H1 (cell line): Measurements from ENCODE around the gene MBP.

ENCODE experiments used
- CBX8 ChIP-seq: fragments of 300-800, 300-1000 bp; sonication (generic); IDR thresholded peaks from 2 replicates; pipeline ENCODE4 v1.7.1; 2016; ENCODE audit warnings: low read depth, low read length, borderline replicate concordance
- CHD1 ChIP-seq: IDR thresholded peaks from 2 replicates; pipeline ENCODE4 v1.6.1; 2012; ENCODE audit warnings: low read depth, low read length, improper control_type of control experiment
- EZH2 ChIP-seq: fragments of 200-600 bp; sonication (generic); IDR thresholded peaks from 2 replicates; pipeline ENCODE4 v1.7.1; 2012; ENCODE audit warnings: low read depth, mild to moderate bottlenecking, moderate library complexity, low read length, inconsistent platforms; ENCODE audit not compliant: severe bottlenecking
- HDAC2 ChIP-seq, 2 experiments: fragments of 300-600 bp in 1 of 2; sonication (generic) in 1 of 2; IDR thresholded peaks; 2 replicates each; pipeline ENCODE4 v1.6.1; 2011 to 2012; ENCODE audit warnings: low read depth in 2 of 2, low read length in 2 of 2, mild to moderate bottlenecking in 2 of 2, moderate library complexity in 2 of 2, borderline replicate concordance in 1 of 2, inconsistent platforms in 1 of 2
- SIN3A ChIP-seq, 2 experiments: IDR thresholded peaks in 1 of 2; conservative IDR thresholded peaks in 1 of 2; 2 replicates each; pipeline ENCODE4 v1.6.1; 2011 to 2012; ENCODE audit warnings: low read length in 2 of 2, improper control_type of control experiment in 1 of 2, low read depth in 1 of 2, mild to moderate bottlenecking in 1 of 2
- SRF ChIP-seq: IDR thresholded peaks from 2 replicates; pipeline ENCODE4 v1.6.1; 2011; ENCODE audit warnings: mild to moderate bottlenecking, low read depth, low read length, moderate library complexity
- TF ChIP-seq, protein P1 (sequence below), 3 experiments: IDR thresholded peaks; 1 replicate in 2 of 3; 2 replicates in 1 of 3; pipeline versions ENCODE4 v1.5.1 to v1.6.1; 2011; ENCODE audit warnings: low read length in 3 of 3, mild to moderate bottlenecking in 3 of 3, inconsistent platforms in 2 of 3, low read depth in 1 of 3, moderate library complexity in 1 of 3; ENCODE audit not compliant: insufficient read depth in 1 of 3; ENCODE audit errors: control extremely low read depth in 1 of 3

DNA sequence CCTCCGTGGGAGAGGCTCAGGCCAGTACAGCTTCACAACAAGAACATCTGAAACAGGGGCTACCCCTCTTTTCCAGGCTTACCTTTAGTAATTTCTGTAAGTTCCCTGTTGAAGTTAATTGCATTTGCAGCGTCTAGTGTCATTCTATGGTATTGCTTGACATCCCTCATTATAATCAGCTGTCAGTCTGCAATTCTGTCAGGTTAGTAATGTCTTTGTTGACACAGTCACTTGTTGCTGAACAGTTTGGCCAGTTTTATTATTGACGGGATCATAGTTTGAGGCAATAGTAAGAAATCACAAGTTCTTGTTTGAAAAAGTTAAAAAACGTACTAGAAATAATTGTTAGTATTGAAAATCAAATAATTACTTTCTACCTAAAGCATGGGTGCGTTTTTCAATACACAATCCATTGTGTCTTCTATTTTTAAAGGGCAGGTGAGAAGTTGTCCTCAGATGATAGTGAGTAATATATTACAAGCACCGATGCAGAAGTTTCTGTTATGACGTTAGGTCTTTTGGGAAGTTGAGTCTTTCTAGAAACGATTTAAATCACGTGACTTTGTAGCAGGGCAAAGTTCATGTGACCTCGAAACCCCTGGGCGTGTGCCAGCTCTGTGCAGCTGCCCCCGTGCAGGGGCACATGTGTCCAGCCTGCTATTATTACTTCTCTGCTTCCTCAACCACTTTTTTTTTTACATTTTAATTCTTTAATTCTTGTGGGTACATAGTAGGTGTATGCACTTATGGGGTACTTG is 49.5 kb upstream of the MBP start:
- TF ChIP-seq HDAC2 (IDR thresholded peaks at IDR 0.05; ENCODE audit: borderline replicate concordance in 1 of 2, low read depth in 2 of 2, low read length in 2 of 2) = no peak
- TF ChIP-seq SRF = no peak
- TF ChIP-seq CBX8 = no peak
- TF ChIP-seq SIN3A (conservative IDR thresholded peaks at IDR 0.05 in 1 of 2, IDR thresholded peaks at IDR 0.05 in 1 of 2; ENCODE audit: low read depth in 1 of 2, low read length in 2 of 2) = no peak
- TF ChIP-seq CHD1 = no peak
- TF ChIP-seq, protein P1, sequence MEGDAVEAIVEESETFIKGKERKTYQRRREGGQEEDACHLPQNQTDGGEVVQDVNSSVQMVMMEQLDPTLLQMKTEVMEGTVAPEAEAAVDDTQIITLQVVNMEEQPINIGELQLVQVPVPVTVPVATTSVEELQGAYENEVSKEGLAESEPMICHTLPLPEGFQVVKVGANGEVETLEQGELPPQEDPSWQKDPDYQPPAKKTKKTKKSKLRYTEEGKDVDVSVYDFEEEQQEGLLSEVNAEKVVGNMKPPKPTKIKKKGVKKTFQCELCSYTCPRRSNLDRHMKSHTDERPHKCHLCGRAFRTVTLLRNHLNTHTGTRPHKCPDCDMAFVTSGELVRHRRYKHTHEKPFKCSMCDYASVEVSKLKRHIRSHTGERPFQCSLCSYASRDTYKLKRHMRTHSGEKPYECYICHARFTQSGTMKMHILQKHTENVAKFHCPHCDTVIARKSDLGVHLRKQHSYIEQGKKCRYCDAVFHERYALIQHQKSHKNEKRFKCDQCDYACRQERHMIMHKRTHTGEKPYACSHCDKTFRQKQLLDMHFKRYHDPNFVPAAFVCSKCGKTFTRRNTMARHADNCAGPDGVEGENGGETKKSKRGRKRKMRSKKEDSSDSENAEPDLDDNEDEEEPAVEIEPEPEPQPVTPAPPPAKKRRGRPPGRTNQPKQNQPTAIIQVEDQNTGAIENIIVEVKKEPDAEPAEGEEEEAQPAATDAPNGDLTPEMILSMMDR (IDR thresholded peaks at IDR 0.05; ENCODE audit: control extremely low read depth in 1 of 3, insufficient read depth in 1 of 3, low read depth in 1 of 3, low read length in 3 of 3) = no peak
- no peak for TF ChIP-seq EZH2
